ENCODE results near the gene LINC00305. TPM values are rescaled to one million over a fixed set of nuclear protein-coding genes. Genes with fewer than 3 reads are reported as not detected.

LINC00305 gene
- total and polyA plus RNA-seq, 4 donors: 2.9 TPM; not detected in 3

DNA sequence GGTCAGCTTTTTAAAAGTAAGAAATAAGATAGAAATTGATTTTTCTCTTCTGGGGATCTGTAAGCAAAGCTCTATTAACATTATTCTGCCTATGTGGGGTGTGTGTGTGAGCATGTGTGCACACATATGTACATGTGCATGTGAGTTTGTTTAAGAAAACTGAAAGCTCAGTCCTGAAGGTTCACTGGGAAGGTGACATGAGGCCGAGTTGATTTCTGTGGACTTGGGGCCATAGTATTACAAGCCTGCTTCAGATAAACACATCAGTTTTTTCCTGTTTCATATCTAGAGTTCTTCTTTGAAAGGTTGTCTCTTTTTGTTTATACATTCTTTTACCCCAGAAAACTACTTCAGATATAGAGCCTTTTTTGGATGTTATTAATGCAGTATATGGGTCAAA is 95.6 kb downstream of the LINC00305 start:
- Histone ChIP-seq H3K27me3 (ENCODE audit: control insufficient read depth, insufficient read depth, low read length) (no peaks in the 10 kb centered on the region), H3K9me3 (ENCODE audit: control insufficient read depth, insufficient read depth, low read length) (no peaks in the 10 kb centered on the region), H3K27ac (ENCODE audit: low read depth, low read length) (no peak overlapping the region), H3K36me3 (ENCODE audit: control insufficient read depth, insufficient read depth, low read length) (no peaks in the 10 kb centered on the region), H3K4me1 (ENCODE audit: control insufficient read depth, insufficient read depth, low read length) (no peaks in the 10 kb centered on the region), H3K4me3 (ENCODE audit: low read depth, low read length) (no peak overlapping the region)
- WGBS (ENCODE audit: insufficient coverage): no CpG with 5 or more reads among the region's 1 CpG
- DNase-seq (ENCODE audit: low read depth in 4 of 6, low spot score in 6 of 6): no peak

DNA sequence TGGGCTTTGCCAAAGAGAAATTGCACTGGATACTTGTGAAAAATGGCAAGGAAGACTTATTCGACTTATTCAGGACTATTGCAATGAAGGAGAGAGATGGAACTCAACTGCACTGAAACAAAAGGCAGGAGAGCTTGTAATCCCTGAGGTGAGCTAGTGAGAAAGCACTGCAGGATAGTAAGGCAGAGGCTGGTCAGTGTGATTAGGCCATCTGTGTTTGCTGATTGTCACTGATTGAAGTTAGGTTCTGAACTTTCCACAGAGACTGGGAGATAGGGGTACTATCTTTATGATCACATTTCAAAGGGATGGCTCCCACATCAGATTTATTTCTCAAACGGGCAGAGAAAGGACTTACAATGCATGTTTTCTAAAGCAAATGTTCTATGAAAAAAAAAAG is 96.1 kb downstream of the LINC00305 start:
- WGBS (ENCODE audit: insufficient coverage): 100% methylated on average over 1 of the region's 2 CpGs
- Histone ChIP-seq H3K4me1 (ENCODE audit: control insufficient read depth, insufficient read depth, low read length) (no peaks in the 10 kb centered on the region), H3K4me3 (ENCODE audit: low read depth, low read length) (no peak overlapping the region), H3K36me3 (ENCODE audit: control insufficient read depth, insufficient read depth, low read length) (no peaks in the 10 kb centered on the region), H3K9me3 (ENCODE audit: control insufficient read depth, insufficient read depth, low read length) (no peaks in the 10 kb centered on the region), H3K27ac (ENCODE audit: low read depth, low read length) (no peak overlapping the region), H3K27me3 (ENCODE audit: control insufficient read depth, insufficient read depth, low read length) (no peaks in the 10 kb centered on the region)
- no peak for DNase-seq (ENCODE audit: low read depth in 4 of 6, low spot score in 6 of 6)

DNA sequence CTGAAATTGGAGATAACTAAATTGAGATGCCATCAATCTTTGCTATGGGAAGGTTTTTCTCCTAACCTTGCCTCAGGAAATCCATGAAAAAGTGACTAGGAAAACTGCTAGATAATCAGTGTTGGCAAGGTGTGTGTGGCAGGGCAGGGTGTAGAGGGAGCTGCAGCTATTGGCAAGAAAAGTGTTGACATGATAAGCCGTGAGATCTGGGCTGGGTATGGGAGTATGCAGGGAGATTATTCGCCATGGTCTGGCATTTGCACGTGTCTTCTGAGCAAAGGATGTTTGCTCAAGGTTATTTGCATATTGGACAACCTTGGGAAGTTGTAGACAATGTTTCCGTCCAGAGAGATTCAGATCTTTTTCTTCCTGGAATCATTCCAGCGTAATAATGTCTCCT is 104.3 kb downstream of the LINC00305 start:
- no peaks in the 10 kb centered on the region for H3K27me3 ChIP-seq (ENCODE audit: control insufficient read depth, insufficient read depth, low read length)

DNA sequence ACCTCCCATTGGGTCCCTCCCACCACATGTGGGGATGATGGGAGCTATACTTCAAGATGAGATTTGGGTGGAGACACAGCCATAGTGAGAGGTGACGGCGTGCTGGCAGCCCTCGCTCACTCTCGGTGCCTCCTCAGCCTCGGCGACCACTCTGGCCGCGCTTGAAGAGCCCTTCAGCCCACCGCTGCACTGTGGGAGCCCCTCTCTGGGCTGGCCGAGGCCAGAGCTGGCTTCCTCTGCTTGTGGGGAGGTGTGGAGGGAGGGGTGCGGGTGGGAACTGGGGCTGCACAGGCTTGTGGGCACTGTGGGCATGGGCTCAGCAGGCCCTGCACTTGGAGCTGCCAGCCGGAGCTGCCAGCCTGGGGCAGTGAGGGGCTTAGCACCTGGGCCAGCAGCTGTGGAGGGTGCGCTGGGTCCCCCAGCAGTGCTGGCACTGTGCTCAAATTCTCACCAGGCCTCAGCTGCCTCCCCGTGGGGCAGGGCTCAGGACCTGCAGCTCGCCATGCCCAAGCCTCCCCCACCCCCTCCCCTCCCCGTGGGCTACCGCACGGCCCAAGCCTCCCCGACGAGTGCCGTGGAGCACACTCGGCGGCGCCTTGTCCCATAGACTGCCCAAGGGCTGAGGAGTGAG is 106.0 kb downstream of the LINC00305 start:
- 96% methylated on average over 21 of the region's 24 CpGs for WGBS (ENCODE audit: insufficient coverage)
- Histone ChIP-seq H3K4me3 (ENCODE audit: low read depth, low read length) (no peak overlapping the region), H3K9me3 (ENCODE audit: control insufficient read depth, insufficient read depth, low read length) (no peaks in the 10 kb centered on the region), H3K27me3 (ENCODE audit: control insufficient read depth, insufficient read depth, low read length) (no peaks in the 10 kb centered on the region), H3K27ac (ENCODE audit: low read depth, low read length) (no peak overlapping the region), H3K36me3 (ENCODE audit: control insufficient read depth, insufficient read depth, low read length) (no peaks in the 10 kb centered on the region), H3K4me1 (ENCODE audit: control insufficient read depth, insufficient read depth, low read length) (no peaks in the 10 kb centered on the region)
- DNase-seq (ENCODE audit: low read depth in 4 of 6, low spot score in 6 of 6): no peak

More for the DNA sequence above, 104.3 kb downstream of the LINC00305 start:
- H3K9me3 ChIP-seq (ENCODE audit: control insufficient read depth, insufficient read depth, low read length): no peaks in the 10 kb centered on the region
- H3K36me3 ChIP-seq (ENCODE audit: control insufficient read depth, insufficient read depth, low read length): no peaks in the 10 kb centered on the region
- 89% methylated on average over 2 of the region's 5 CpGs for WGBS (ENCODE audit: insufficient coverage)
- H3K4me3 ChIP-seq (ENCODE audit: low read depth, low read length): no peak overlapping the region
- no peaks in the 10 kb centered on the region for H3K4me1 ChIP-seq (ENCODE audit: control insufficient read depth, insufficient read depth, low read length)
- no peak for DNase-seq (ENCODE audit: low read depth in 4 of 6, low spot score in 6 of 6)
- no peak overlapping the region for H3K27ac ChIP-seq (ENCODE audit: low read depth, low read length)

DNA sequence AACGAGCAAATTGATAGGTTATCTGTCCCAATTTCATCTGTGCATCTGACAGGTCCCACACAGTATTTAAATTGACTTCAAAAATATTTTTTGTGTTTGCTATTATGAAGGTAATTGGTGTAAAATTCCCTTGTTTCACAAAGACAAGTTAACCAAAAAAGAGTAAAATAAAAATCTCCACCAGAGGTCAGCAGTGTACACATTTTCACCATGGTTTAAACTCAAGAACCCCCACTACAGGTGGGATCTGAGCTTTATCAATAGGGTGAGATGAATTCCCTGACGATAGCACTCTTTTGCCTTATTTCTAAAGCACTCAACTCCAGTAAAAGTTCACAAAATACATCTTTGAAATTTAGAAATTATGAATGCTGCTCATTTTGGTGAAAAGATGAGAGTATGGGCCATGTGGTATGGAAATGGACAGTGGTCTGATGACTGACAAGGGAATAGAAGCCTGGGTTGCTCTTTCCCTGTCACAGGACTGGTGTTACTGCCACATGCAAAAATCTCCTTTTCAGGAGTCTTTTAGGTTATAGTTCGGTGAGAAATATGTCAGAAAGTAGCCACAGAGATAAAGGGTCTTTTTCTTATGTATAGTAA is 111.0 kb downstream of the LINC00305 start:
- H3K9me3 ChIP-seq (ENCODE audit: control insufficient read depth, insufficient read depth, low read length): no peaks in the 10 kb centered on the region
- no peak overlapping the region for H3K27ac ChIP-seq (ENCODE audit: low read depth, low read length)
- H3K36me3 ChIP-seq (ENCODE audit: control insufficient read depth, insufficient read depth, low read length): no peaks in the 10 kb centered on the region
- H3K27me3 ChIP-seq (ENCODE audit: control insufficient read depth, insufficient read depth, low read length): no peaks in the 10 kb centered on the region
- no peak overlapping the region for H3K4me3 ChIP-seq (ENCODE audit: low read depth, low read length)
- DNase-seq (ENCODE audit: low read depth in 4 of 6, low spot score in 6 of 6): peak; percentile 24 to 91 (median 32)
- WGBS (ENCODE audit: insufficient coverage): no CpG with 5 or more reads among the region's 3 CpGs
- H3K4me1 ChIP-seq (ENCODE audit: control insufficient read depth, insufficient read depth, low read length): no peaks in the 10 kb centered on the region

DNA sequence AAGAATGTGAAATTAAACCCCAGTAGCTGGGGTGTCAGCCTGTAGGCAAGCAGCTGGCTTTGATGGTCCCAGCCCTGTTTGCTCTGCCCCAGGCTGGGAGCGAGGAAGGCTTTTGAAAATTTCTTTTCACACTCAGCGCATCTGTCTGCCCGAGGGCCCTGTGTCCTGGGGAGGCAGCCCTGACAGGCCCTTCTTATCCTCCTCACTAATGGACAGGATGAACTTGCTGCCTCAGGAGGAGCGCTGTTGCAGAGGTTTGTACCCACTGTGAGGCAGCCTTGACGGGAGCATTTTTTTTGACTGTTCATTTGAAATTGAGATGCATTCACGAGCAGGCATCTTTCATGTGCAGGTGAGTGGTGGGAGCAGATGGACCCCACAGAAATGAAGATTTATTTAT is 116.6 kb downstream of the LINC00305 start:
- Histone ChIP-seq H3K27me3 (ENCODE audit: control insufficient read depth, insufficient read depth, low read length) (no peaks in the 10 kb centered on the region), H3K9me3 (ENCODE audit: control insufficient read depth, insufficient read depth, low read length) (no peaks in the 10 kb centered on the region), H3K27ac (ENCODE audit: low read depth, low read length) (no peak overlapping the region), H3K36me3 (ENCODE audit: control insufficient read depth, insufficient read depth, low read length) (no peaks in the 10 kb centered on the region), H3K4me1 (ENCODE audit: control insufficient read depth, insufficient read depth, low read length) (no peaks in the 10 kb centered on the region), H3K4me3 (ENCODE audit: low read depth, low read length) (no peak overlapping the region)
- no peak for DNase-seq (ENCODE audit: low read depth in 4 of 6, low spot score in 6 of 6)
- WGBS (ENCODE audit: insufficient coverage): 36% methylated on average over 4 of the region's 6 CpGs

DNA sequence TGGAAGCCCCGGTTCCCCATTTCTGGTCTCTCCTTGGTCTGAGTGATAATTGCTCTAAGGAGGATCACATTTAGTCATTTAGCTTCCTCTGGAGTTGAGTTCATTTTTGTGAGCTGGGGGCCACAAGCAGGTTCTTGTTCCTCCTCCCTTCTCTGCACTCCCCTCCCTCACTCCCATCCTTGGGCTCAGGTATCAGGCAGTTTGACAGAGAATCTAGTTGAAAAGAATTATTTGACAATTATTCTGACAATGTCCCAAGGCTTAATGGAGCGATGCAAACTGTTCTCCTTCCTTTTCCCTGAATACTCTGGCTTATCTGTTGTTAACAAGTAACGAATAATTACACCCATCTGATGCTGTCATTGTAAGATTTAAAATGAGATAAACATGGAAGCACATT is 117.5 kb downstream of the LINC00305 start:
- no peak for DNase-seq (ENCODE audit: low read depth in 4 of 6, low spot score in 6 of 6)
- no peaks in the 10 kb centered on the region for H3K4me1 ChIP-seq (ENCODE audit: control insufficient read depth, insufficient read depth, low read length)
- H3K4me3 ChIP-seq (ENCODE audit: low read depth, low read length): no peak overlapping the region
- no peak overlapping the region for H3K27ac ChIP-seq (ENCODE audit: low read depth, low read length)
- no peaks in the 10 kb centered on the region for H3K27me3 ChIP-seq (ENCODE audit: control insufficient read depth, insufficient read depth, low read length)
- H3K9me3 ChIP-seq (ENCODE audit: control insufficient read depth, insufficient read depth, low read length): no peaks in the 10 kb centered on the region
- H3K36me3 ChIP-seq (ENCODE audit: control insufficient read depth, insufficient read depth, low read length): no peaks in the 10 kb centered on the region
- WGBS (ENCODE audit: insufficient coverage): no CpG with 5 or more reads among the region's 3 CpGs

Other genes starting within 250 kb of the LINC00305 start
- gene SERPINB10, start 241.1 kb downstream of the LINC00305 start, total RNA-seq: 1 to 10 TPM in 1 of 2 donors, under 1 TPM in 1; 0.33 to 3.7 TPM
- gene SERPINB10, start 241.1 kb downstream of the LINC00305 start, polyA plus RNA-seq (ENCODE audit: insufficient read length in 2 of 2): under 1 TPM in 1 of 2 donors, not detected in 1; 0.17 TPM
- gene HMSD, start 199.8 kb downstream of the LINC00305 start, total RNA-seq: 1 to 10 TPM in 1 of 2 donors, under 1 TPM in 1; 0.79 to 1.2 TPM
- 1 to 10 TPM; 3.7 to 4.6 TPM for gene HMSD, start 199.8 kb downstream of the LINC00305 start, polyA plus RNA-seq (ENCODE audit: insufficient read length in 2 of 2)
- gene SERPINB8, start 179.0 kb downstream of the LINC00305 start, total RNA-seq: 1 to 10 TPM; 3.7 to 4.0 TPM
- gene SERPINB8, start 179.0 kb downstream of the LINC00305 start, polyA plus RNA-seq (ENCODE audit: insufficient read length in 2 of 2): 1 to 10 TPM; 5.3 to 6.6 TPM

Data from spinal cord (tissue), 10 donors.